Subcutaneous adipose tissue (tissue), 4 donors: ENCODE results near the gene ABCF2. TPM values are rescaled to one million over a fixed set of nuclear protein-coding genes. Genes with fewer than 3 reads are reported as not detected.

Experiments used
- total RNA-seq, 4 donors: library from RNA; depleted of rRNA; stranded (reverse); fragments of >200 nt; gene quantifications; one replicate each; pipeline ENCODE4 v1.1.0, GENCODE V29; 2016
- TF ChIP-seq, protein P1 (sequence below): fragments of 450-650 bp; IDR thresholded peaks from one replicate; pipeline ENCODE4 v1.5.1; 2016; ENCODE audit warnings: low read depth, mild to moderate bottlenecking, control low read depth, antibody characterized with exemption, moderate library complexity

ABCF2 gene
- total RNA-seq, 4 donors from 2014 or later: 21.2 to 34.7 (median 29.3) TPM

DNA sequence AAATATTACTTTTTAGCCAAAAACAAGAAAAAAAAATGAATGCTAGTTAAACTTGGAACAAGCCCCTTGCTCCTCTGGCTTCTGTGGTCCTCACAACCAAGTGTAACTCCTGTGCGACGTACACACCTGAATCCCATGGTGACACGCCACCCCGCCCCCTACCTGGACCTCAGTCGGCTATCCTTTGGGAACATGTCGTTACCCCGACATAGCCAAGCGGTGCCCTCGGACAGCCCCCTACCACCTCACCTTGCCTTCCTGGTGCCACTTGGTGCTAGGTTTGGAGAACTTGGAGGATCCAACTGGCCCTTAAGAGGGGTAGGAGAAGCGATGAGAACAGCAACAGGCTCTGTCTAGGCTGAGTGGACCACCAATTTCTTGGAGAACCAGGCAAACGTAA is 33.5 kb upstream of the ABCF2 start:
- TF ChIP-seq, protein P1, sequence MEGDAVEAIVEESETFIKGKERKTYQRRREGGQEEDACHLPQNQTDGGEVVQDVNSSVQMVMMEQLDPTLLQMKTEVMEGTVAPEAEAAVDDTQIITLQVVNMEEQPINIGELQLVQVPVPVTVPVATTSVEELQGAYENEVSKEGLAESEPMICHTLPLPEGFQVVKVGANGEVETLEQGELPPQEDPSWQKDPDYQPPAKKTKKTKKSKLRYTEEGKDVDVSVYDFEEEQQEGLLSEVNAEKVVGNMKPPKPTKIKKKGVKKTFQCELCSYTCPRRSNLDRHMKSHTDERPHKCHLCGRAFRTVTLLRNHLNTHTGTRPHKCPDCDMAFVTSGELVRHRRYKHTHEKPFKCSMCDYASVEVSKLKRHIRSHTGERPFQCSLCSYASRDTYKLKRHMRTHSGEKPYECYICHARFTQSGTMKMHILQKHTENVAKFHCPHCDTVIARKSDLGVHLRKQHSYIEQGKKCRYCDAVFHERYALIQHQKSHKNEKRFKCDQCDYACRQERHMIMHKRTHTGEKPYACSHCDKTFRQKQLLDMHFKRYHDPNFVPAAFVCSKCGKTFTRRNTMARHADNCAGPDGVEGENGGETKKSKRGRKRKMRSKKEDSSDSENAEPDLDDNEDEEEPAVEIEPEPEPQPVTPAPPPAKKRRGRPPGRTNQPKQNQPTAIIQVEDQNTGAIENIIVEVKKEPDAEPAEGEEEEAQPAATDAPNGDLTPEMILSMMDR: no peak

DNA sequence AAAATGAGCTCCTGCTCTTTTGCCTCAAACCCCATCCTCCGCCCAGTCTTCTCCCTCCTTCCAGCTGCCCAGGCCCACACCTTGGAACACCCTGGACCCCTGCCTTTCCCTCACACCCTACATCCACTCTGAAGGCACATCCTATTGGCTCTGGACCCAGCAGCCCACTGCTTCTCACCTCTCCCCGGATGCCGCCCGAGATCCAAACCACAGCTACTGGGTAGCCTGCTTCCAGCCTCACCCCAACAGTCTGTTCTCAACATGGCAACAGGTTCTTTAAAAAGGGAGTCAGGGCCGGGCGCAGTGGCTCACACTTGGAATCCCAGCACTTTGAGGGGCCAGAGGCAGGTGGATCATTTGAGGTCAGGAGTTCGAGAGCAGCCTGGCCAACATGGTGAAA is 31.0 kb upstream of the ABCF2 start:
- TF ChIP-seq, protein P1: no peak

DNA sequence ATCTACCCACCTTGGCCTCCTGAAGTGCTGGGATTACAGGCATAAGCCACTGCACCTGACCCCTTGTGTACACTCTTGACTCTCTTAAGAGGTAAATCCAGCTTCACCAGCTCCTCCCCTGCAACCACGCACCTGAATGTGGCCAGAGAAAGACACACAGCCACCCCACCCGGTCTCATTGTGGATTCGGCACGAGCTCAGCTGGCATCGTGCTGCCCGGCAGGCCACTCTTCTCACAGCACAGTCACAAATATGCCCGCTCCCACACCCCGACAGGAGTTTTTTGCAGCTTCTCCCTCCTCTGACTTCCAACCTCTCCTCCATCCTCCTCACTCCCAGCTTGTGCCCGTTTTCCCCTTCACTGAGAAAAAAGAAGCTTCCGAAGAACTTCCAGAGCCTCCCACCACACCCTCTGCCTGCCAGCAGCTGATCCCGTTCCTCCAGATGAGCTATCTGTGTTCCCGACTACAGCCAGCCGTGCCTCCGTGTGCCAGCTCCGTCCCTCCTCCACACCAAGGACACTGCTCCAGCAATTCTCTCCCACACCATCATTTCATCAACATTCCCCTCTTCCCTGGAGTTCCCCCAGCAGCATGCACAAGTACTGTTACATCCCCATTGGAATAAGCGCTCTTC is 29.5 kb upstream of the ABCF2 start:
- TF ChIP-seq, protein P1: no peak

DNA sequence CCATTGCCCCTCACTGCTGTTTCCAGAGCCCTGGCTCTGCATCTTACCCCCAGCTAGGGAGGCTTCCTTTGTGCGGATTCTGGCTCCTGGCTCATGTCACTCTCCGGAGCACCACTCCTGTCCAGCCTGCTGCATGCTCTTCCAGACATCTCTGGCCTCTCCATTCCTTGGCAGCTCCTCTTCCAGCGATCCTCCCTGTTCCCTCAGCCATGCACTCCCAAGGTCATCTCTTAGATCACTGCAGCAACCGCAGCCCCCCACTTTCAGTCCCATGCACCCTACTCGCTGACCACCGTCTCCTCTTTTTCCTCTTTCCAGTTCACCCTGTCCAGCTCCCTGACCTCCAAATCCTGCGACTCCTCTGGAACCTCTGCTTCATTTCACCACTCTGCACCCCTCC is 28.4 kb upstream of the ABCF2 start:
- TF ChIP-seq, protein P1: no peak

DNA sequence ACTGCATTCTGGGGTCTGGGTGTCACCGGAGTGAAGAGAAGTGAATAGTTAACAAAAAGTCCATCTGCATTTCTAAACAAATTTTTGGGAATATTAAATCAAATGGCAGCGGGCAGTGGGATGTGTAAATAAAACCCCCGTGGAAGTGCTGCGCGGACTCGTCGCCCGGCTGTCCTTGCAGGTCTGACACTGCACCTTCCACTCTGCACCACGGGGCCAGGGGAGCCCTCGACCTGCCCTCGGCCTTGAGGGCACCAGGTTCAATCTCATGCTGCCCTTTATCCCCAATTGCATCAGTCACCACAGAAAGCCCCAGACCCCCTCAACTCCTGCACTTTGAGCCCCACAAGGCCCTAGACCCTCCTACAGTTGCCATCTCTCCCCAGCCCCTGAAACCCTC is 27.8 kb upstream of the ABCF2 start:
- TF ChIP-seq, protein P1: no peak

DNA sequence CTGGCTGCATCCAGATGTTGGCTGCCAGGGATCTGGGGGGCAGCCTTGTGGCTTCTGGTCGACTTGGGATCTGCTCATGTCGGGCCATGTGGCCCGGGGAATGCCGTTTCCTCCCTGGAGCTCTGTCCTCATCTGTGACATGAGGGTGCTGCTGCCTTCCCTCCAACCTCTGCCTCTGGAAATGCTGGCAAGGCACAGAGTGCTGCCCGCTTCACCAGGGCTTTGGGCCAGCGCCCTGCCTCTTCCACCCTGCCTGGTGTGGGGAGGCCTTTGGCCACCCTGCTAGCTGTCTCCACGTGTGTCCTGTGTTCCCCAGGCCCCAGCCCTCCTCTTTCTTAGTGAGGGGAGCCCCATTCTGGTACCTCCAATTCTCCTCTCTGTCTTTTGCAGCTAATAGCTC is 27.3 kb upstream of the ABCF2 start:
- TF ChIP-seq, protein P1: no peak

DNA sequence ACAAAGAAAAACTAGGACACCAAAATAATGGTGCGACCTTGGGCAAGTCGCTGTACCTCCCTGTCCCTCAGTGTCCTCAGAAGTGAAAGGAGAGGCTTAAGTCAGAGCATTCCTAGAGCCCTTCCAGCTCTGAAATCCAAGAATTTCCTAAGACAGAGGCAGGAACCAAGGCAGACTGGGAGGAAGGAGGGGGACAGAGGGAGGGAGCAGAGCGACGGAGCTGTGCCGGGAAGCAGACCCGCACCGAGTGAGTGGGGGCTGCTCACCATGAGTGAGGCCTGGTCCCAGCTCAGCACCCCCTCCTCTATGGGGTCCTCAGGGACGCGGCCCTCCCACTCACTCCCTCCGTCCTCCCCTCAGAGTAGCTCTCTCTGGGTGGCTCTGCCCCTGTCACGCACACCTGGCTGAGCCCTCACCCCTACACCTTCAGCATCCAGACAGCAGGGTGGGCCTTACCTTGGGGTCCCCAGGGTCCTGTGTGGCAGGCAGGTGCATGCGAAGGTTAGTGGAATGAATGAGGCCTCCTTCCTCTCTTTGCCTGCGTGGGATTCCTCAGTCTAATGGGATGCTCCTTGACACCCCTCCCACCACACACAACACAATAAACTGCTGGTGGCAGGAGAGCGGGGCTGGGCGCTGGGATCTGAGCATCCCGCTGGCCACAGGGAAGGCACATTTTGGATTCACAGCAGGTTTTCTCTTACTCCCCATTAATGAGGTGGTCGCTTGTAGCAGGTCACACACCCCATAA is 26.1 kb upstream of the ABCF2 start:
- TF ChIP-seq, protein P1: no peak
